ENCODE results near the gene PRKN.

Gene PRKN

GRCh38 chr6:162157167-162157870, 570.2 kb downstream of the PRKN start:
- ChIA-PET POLR2A (no interaction called here), CTCF (no interaction called here)
- Histone ChIP-seq H3K36me3 (ENCODE audit: control insufficient read depth in 2 of 2, insufficient read depth in 1 of 2, low read length in 2 of 2) (no peaks in the 10 kb centered on the region), H3K27ac (ENCODE audit: extremely low read depth, low read depth, low read length) (no peak overlapping the region), H3K4me3 (ENCODE audit: low read depth, low read length) (no peak overlapping the region), H3K9me3 (ENCODE audit: control insufficient read depth, insufficient read depth, low read depth, low read length) (no peaks in the 10 kb centered on the region), H3K4me1 (ENCODE audit: control insufficient read depth, insufficient read depth, low read length) (no peaks in the 10 kb centered on the region)
- TF ChIP-seq KLF7 (tag by site-specific recombination; IDR thresholded peaks at IDR 0.05; ENCODE audit: borderline replicate concordance) (no peak), ZBTB17 (tag by site-specific recombination; IDR thresholded peaks at IDR 0.05) (no peak), GLIS2 (tag by site-specific recombination; IDR thresholded peaks at IDR 0.05) (no peak), SALL2 (tag by site-specific recombination; IDR thresholded peaks at IDR 0.05; ENCODE audit: borderline replicate concordance) (no peak), ZNF398 (tag by site-specific recombination; IDR thresholded peaks at IDR 0.05) (no peak), ZNF239 (tag by site-specific recombination; IDR thresholded peaks at IDR 0.05) (no peak), KLF9 (tag by site-specific recombination; IDR thresholded peaks at IDR 0.05; ENCODE audit: low read depth) (no peak), ZNF621 (tag by site-specific recombination; IDR thresholded peaks at IDR 0.05) (no peak), ZNF560 (tag by site-specific recombination; IDR thresholded peaks at IDR 0.05; ENCODE audit: borderline replicate concordance) (no peak), ZBTB21 (tag by site-specific recombination; IDR thresholded peaks at IDR 0.05) (no peak), ZNF354C (tag by site-specific recombination; IDR thresholded peaks at IDR 0.05; ENCODE audit: borderline replicate concordance, low read depth) (no peak), ZNF174 (tag by site-specific recombination; IDR thresholded peaks at IDR 0.05) (no peak), ZNF211 (tag by site-specific recombination; IDR thresholded peaks at IDR 0.05; ENCODE audit: low read depth) (no peak), HOXC10 (CRISPR knock-in tag; IDR thresholded peaks at IDR 0.05) (no peak)
- TF ChIP-seq, protein P1, sequence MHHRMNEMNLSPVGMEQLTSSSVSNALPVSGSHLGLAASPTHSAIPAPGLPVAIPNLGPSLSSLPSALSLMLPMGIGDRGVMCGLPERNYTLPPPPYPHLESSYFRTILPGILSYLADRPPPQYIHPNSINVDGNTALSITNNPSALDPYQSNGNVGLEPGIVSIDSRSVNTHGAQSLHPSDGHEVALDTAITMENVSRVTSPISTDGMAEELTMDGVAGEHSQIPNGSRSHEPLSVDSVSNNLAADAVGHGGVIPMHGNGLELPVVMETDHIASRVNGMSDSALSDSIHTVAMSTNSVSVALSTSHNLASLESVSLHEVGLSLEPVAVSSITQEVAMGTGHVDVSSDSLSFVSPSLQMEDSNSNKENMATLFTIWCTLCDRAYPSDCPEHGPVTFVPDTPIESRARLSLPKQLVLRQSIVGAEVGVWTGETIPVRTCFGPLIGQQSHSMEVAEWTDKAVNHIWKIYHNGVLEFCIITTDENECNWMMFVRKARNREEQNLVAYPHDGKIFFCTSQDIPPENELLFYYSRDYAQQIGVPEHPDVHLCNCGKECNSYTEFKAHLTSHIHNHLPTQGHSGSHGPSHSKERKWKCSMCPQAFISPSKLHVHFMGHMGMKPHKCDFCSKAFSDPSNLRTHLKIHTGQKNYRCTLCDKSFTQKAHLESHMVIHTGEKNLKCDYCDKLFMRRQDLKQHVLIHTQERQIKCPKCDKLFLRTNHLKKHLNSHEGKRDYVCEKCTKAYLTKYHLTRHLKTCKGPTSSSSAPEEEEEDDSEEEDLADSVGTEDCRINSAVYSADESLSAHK (tag by site-specific recombination; IDR thresholded peaks at IDR 0.05) = no peak
- TF ChIP-seq, protein P2, sequence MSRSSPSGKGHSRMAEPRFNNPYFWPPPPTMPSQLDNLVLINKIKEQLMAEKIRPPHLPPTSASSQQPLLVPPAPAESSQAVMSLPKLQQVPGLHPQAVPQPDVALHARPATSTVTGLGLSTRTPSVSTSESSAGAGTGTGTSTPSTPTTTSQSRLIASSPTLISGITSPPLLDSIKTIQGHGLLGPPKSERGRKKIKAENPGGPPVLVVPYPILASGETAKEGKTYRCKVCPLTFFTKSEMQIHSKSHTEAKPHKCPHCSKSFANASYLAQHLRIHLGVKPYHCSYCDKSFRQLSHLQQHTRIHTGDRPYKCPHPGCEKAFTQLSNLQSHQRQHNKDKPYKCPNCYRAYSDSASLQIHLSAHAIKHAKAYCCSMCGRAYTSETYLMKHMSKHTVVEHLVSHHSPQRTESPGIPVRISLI (tag by site-specific recombination; IDR thresholded peaks at IDR 0.05) = no peak

GRCh38 chr6:162156146-162156545, 571.4 kb downstream of the PRKN start:
- H3K27ac ChIP-seq (ENCODE audit: extremely low read depth, low read depth, low read length) = no peak overlapping the region
- POLR2A ChIA-PET = no interaction called here
- no peaks in the 10 kb centered on the region for H3K9me3 ChIP-seq (ENCODE audit: control insufficient read depth, insufficient read depth, low read depth, low read length)
- H3K4me1 ChIP-seq (ENCODE audit: control insufficient read depth, insufficient read depth, low read length) = no peaks in the 10 kb centered on the region
- H3K4me3 ChIP-seq (ENCODE audit: low read depth, low read length) = no peak overlapping the region
- H3K36me3 ChIP-seq (ENCODE audit: control insufficient read depth in 2 of 2, insufficient read depth in 1 of 2, low read length in 2 of 2) = no peaks in the 10 kb centered on the region
- CTCF ChIA-PET = no interaction called here
- no peak for TF ChIP-seq MEIS1 (CRISPR knock-in tag; IDR thresholded peaks at IDR 0.05; ENCODE audit: borderline replicate concordance)
- TF ChIP-seq HIC1 (tag by site-specific recombination; IDR thresholded peaks at IDR 0.05) = no peak
- no peak for TF ChIP-seq ZNF488 (tag by site-specific recombination; IDR thresholded peaks at IDR 0.05)
- TF ChIP-seq, protein P1 (tag by site-specific recombination; IDR thresholded peaks at IDR 0.05) = no peak
- TF ChIP-seq ZBTB8A (tag by site-specific recombination; IDR thresholded peaks at IDR 0.05) = no peak
- TF ChIP-seq, protein P3, sequence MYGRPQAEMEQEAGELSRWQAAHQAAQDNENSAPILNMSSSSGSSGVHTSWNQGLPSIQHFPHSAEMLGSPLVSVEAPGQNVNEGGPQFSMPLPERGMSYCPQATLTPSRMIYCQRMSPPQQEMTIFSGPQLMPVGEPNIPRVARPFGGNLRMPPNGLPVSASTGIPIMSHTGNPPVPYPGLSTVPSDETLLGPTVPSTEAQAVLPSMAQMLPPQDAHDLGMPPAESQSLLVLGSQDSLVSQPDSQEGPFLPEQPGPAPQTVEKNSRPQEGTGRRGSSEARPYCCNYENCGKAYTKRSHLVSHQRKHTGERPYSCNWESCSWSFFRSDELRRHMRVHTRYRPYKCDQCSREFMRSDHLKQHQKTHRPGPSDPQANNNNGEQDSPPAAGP (tag by site-specific recombination; IDR thresholded peaks at IDR 0.05) = no peak
- no peak for TF ChIP-seq ZNF223 (tag by site-specific recombination; IDR thresholded peaks at IDR 0.05)
